Stimulated activated CD8-positive, alpha-beta memory T cell treated with anti-CD3 and anti-CD28 coated beads, Interleukin-7, amount 100 ng/mL, for 48 hours (primary cell): ENCODE results near the gene NIPBL.

Experiments used
- DNase-seq, 2 donors: peaks; one replicate each; pipeline ENCODE4 v3.0.0-alpha.2; 2020; ENCODE audit warnings: low read depth in 1 of 2; ENCODE audit errors: extremely low read depth in 1 of 2

The NIPBL gene

GRCh38 chr5:37014321-37014720, 137.8 kb downstream of the NIPBL start:
- DNase-seq, result no peak

- DNase-seq, result no peak
Observed at GRCh38 chr5:37015795-37016666, 139.5 kb downstream of the NIPBL start.

GRCh38 chr5:37028910-37029309, 152.3 kb downstream of the NIPBL start:
- DNase-seq, result no peak

- no peak for DNase-seq
Observed at GRCh38 chr5:37029436-37029835, 152.9 kb downstream of the NIPBL start.

- no peak for DNase-seq
Observed at GRCh38 chr5:37034955-37035354, 158.4 kb downstream of the NIPBL start.

- DNase-seq, result no peak
Observed at GRCh38 chr5:37037840-37038239, 161.3 kb downstream of the NIPBL start.

GRCh38 chr5:37039824-37040223, 163.3 kb downstream of the NIPBL start:
- no peak for DNase-seq

- no peak for DNase-seq
Observed at GRCh38 chr5:37043693-37044092, 167.1 kb downstream of the NIPBL start.

GRCh38 chr5:37044120-37044519, 167.6 kb downstream of the NIPBL start:
- DNase-seq, result no peak

GRCh38 chr5:37045703-37046102, 169.1 kb downstream of the NIPBL start:
- no peak for DNase-seq

GRCh38 chr5:37047947-37048346, 171.4 kb downstream of the NIPBL start:
- no peak for DNase-seq

GRCh38 chr5:37054391-37054790, 177.8 kb downstream of the NIPBL start:
- DNase-seq, result no peak

GRCh38 chr5:37055383-37055990, 178.9 kb downstream of the NIPBL start:
- no peak for DNase-seq

GRCh38 chr5:37056762-37057161, 180.2 kb downstream of the NIPBL start:
- no peak for DNase-seq

GRCh38 chr5:37060030-37060429, 183.5 kb downstream of the NIPBL start:
- DNase-seq, result no peak

GRCh38 chr5:37063739-37064138, 187.2 kb downstream of the NIPBL start:
- no peak for DNase-seq

GRCh38 chr5:37064442-37064841, 187.9 kb downstream of the NIPBL start:
- DNase-seq, result no peak

- no peak for DNase-seq
Observed at GRCh38 chr5:37071487-37071886, 194.9 kb downstream of the NIPBL start.

GRCh38 chr5:37071901-37072581, 195.5 kb downstream of the NIPBL start:
- DNase-seq, result no peak

GRCh38 chr5:37075399-37075950, 198.9 kb downstream of the NIPBL start:
- no peak for DNase-seq

GRCh38 chr5:37077146-37077545, 200.6 kb downstream of the NIPBL start:
- DNase-seq, result no peak

- no peak for DNase-seq
Observed at GRCh38 chr5:37080697-37081096, 204.1 kb downstream of the NIPBL start.
